Dermis blood vessel endothelial cell (primary cell): ENCODE data around the gene CDK16. TPM values are rescaled to one million over a fixed set of nuclear protein-coding genes. Genes with fewer than 3 reads are reported as not detected.
A peak's percentile ranks its signal among the peaks of the same experiment; 100 is the strongest.

ENCODE experiments used
- DNase-seq: peaks from one replicate; pipeline ENCODE4 v3.0.0; 2010
- total RNA-seq: library from RNA; depleted of rRNA; stranded (reverse); fragments of >200 nt; gene quantifications from 2 replicates; pipeline ENCODE4 v1.2.3, GENCODE V29; 2014

The CDK16 gene
- total RNA-seq: 97.5 and 172 TPM in 2 replicates

GRCh38 chrX:47218280-47218919 lies at the start of gene CDK16:
Gene CDK16, plus strand, starts transcription at chrX:47218681. Its CDS starts 4,877 bp downstream, at chrX:47223558.
- peak; percentile 79 for DNase-seq

- DNase-seq: no peak
Measured at GRCh38 chrX:47169273-47169672, 49.2 kb upstream of the CDK16 start.

DNA sequence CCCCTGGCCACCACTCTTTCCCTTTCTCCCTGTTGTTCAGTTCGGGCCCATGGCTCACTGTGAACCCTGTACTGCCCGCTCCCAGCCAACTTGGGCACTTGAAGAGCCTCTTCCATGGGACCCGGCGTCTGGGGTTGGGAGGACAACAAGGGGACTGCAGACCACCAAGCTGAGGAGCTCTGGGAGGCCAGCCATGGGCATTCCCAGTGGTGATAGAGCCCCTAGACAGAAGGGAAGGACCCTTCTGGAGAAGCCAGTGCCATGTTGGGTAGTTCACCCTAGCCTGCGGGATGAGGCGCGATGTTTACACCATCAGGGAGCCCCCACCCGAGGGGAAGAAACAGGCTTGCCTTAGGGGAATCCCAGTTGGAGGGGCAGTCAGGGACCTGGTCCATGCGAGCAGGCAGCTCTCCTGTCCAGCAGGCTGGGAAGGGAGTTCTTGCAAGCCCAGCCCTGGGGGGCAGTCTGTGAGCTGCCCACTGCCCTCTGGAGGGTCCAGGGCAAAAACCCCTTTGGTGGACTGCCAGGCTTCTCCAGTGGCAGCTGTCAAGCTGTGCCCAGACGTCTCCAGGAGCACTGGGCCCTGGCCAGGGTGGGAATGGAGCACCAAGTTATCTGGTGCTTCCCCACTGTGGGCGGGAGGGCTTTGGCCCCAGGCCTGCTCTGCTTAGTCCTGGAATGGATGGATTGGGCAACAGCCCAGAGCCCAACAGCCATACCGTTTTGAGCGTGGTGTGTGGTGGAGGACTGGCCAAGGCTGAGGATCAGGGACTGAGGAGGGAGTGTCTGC lies 48.6 kb upstream of the CDK16 start:
- DNase-seq: no peak

DNA sequence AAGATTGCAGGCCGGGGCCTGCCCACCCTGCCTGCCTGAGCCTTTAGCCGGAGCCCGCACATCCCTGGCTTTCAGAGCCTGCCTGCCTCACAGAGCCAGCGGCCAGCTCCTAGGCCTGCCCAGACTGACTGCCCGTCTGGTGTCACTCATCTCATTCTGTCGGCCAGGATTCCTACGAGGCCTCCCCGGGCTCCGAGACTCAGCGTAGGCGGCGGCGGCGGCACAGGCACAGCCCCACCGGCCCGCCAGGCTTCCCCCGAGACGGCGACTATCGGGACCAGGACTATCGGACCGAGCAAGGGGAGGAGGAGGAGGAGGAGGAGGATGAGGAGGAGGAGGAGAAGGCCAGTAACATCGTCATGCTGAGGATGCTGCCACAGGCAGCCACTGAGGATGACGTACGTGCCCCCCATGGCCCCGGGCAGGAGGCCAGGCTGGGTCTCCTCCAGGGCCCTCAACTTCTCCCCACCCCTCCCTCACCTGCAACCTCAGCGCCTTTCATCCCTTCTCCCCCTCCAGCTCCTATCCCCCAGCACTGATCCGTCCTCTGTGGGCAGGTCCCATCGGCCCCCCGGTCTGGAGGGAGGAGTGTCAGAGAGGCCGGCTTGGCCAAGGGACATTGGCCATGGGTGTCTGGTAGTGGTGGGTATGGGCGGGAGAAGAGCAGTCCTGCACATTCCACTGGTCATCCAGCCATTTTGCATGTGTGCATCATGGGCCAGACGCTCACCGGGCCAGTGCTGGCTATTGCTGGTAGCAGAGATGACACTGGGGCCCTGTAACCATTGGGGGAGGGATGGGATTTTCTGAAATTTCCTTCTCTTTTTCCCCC lies 47.4 kb upstream of the CDK16 start:
- DNase-seq: no peak

DNA sequence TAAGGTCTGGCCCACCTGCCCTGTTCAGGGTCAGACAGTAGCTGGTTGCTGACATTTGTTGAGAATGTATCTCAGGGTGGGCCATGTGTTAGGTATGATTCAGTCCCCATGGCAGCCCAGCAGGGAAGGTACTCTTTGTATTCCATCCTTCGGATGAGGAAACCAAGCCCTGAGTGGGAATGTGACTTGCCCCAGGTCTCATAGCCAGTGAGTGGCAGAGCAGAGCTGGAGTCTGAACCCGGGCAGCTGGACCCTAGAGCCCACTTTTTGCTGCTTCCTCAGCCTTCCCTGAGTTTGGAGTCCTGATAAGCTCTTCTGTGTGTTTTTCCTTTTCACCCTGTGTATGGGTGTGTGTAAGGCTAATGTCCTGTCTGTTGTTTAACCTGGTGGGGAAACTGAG lies 46.5 kb upstream of the CDK16 start:
- no peak for DNase-seq

- DNase-seq: no peak
Measured at GRCh38 chrX:47172549-47172948, 45.9 kb upstream of the CDK16 start.

- DNase-seq: no peak
Measured at GRCh38 chrX:47172971-47173792, 45.3 kb upstream of the CDK16 start.

DNA sequence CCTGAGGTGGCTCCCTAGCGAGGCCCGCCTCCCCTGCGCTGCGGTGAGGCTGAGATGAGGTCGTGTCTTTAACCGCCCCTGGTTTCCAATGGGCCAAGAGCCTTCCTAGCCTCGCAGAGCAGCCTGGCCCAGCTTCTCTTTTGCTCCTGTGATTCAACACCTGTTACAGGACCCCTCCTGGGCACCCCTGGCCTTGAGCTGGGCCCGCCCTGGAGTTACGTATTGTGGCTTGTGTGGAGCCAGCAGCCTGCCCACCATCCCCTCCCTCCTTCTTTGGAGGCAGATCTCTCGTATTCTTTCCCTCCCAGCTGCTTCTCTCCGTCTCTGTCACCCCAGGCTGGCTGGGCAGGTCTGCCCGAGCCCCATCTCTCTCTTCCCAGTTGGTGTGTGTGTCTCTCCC lies 44.1 kb upstream of the CDK16 start:
- DNase-seq: no peak

DNA sequence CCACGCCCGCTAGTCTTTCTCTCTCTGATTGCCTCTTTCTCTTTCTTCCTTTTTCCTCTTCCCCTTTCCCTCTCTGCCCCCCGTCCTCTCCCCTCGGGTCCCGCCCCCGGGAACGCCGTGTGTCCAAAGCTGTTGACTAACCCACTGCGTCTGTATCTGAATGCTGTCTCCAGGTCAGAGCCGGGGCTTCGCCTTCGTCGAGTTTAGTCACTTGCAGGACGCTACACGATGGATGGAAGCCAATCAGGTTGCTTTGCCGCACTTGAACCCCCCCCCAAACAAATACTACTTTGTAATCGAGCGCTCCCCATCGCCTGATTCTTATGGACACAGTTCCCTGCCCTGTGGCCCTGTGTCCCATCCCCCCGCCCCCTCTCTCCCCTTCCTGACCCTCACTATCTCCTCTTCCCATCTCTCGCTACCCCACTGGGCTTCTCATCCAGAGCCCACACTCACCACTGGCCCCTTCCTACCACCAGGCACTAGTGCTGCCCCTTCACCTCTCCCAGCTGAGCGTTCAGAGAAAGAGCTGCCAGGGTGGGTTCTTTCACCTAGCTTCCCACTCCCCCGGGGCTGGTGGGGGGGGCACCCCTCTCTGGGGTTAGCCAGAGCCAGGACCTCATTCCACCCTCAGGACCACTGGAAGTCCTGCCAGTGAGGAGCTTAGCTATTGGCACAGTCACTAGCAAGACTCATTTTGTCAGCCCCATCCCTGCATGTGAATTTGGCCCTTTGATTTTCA lies 43.5 kb upstream of the CDK16 start:
- DNase-seq: no peak

DNA sequence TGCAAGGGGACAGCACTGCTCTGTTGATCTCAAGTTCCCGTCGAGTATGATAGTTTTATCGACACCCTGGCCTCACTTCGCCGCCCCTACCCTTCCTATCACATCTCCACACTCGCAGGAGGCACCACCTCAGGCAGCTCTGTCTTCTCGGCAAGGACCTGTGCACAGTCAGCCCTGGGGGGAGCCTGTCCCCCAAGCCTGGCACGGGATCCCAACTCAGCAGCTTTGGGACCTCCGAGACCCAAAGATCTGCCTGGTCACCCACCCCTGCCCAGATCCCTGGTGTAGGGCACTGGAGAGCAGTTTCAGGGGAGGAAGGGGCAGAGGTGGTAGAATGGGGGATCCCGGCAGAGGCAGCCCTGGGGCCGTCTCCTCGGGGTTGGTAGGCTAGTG lies 42.9 kb upstream of the CDK16 start:
- DNase-seq: no peak

DNA sequence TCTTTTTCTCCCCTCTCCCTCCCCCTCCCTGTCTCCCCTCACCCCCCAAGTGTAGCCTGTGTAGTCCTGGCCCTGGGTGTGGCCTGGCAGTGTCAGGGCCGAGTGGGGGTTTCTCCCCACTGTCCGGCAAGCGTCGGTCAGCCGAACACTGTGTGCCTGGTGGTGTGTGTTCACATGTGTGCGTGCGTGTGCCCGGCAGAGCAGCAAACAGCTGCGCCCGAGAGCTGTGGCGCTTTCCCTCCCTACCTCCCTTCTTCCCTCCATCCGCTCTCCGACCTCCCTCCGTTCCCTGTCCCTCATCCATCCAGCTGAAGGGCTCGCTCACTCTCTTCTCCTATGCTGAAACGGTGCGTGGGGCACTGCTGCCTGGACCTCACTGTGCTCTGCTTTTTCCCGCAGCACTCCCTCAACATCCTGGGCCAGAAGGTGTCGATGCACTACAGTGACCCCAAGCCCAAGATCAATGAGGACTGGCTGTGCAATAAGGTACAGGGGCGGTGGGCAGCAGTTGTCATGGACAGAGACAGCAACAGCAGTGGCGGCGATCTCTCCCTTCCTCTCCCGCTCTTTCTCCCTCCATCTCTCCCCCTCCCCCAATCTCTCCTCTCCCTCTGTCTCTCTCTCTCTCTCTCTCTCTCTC lies 42.3 kb upstream of the CDK16 start:
- no peak for DNase-seq

GRCh38 chrX:47177079-47177478 lies 41.4 kb upstream of the CDK16 start:
- no peak for DNase-seq

- no peak for DNase-seq
Measured at GRCh38 chrX:47178337-47178736, 40.1 kb upstream of the CDK16 start.

DNA sequence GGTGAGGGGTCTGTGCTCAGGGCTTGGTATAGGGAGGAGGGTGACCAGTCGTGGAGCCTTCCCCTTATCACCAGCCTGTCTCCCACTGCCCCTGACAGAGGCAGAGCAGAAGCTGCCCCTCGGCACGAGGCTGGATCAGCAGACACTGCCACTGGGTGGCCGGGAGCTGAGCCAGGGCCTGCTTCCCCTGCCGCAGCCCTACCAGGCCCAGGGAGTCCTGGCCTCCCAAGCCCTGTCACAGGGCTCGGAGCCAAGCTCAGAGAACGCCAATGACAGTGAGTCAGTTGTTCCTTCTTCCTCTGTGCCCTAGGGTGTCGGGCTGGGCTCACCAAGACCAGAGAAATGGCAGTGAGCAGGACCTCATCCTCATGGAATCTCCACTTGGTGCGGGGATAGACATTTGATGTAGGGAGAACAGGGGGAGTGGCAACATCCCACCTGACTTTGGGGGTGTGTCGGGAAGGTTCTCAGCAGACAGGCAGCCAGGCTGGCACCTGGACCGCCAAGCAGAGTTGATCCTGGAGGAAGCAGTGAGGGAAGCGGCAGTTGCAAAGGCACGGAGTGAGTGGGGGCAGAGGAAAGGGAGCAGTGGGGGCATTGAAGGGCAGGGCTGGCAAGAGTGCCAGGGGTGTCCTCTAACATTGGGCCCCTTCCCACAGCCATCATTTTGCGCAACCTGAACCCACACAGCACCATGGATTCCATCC lies 39.1 kb upstream of the CDK16 start:
- DNase-seq: no peak

- DNase-seq: no peak
Measured at GRCh38 chrX:47179928-47180255, 38.6 kb upstream of the CDK16 start.

- no peak for DNase-seq
Measured at GRCh38 chrX:47180346-47180745, 38.1 kb upstream of the CDK16 start.

GRCh38 chrX:47181301-47181700 lies 37.2 kb upstream of the CDK16 start:
- DNase-seq: no peak

GRCh38 chrX:47182106-47182700 lies 36.3 kb upstream of the CDK16 start:
- DNase-seq: no peak

- no peak for DNase-seq
Measured at GRCh38 chrX:47184486-47184885, 34.0 kb upstream of the CDK16 start.

DNA sequence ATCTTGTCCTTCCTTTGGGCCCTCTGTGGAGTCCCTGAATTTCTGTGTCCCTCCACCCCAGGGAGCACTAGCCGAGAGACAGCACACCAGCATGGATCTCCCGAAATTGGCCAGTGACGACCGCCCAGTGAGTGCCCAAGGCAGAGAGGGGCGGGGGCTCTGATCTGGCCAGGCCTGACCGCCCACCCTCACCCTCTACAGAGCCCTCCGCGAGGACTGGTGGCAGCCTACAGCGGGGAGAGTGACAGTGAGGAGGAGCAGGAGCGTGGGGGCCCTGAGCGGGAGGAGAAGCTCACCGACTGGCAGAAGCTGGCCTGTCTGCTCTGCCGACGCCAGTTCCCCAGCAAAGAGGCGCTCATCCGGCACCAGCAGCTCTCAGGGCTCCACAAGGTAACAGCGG lies 33.2 kb upstream of the CDK16 start:
- no peak for DNase-seq
